Activated CD8-positive, alpha-beta memory T cell treated with anti-CD3 and anti-CD28 coated beads, Interleukin-2, amount 10 ng/mL, durations not matched to agents 7 days and 5 days (primary cell): ENCODE measurements around the gene LGALS3BP. TPM values are rescaled to one million over a fixed set of nuclear protein-coding genes. Genes with fewer than 3 reads are reported as not detected.
A peak's percentile ranks its signal among the peaks of the same experiment; 100 is the strongest.

Experiments
- ATAC-seq: fragments of 150-1000 bp; cut with Tn5 transposase; one replicate; pipeline ENCODE4 v1.10.0; 2021; ENCODE audit warnings: moderate library complexity
- CTCF ChIA-PET: fragments of 350-600 bp; sonication (Branson Sonifier 250); formaldehyde crosslinking; loops from one replicate; lab custom pipeline; 2021; ENCODE audit warnings: antibody characterized with exemption; lab: Charles Lee
- DNase-seq: peaks from one replicate; pipeline ENCODE4 v3.0.0-alpha.2; 2020
- H3K27ac Mint-ChIP-seq: one replicate; pipeline ENCODE4 v1.8.0; 2021; ENCODE audit warnings: mild to moderate bottlenecking, mixed read lengths
- H3K27me3 Mint-ChIP-seq: one replicate; pipeline ENCODE4 v1.8.0; 2021; ENCODE audit warnings: mixed read lengths
- H3K36me3 Mint-ChIP-seq: one replicate; pipeline ENCODE4 v1.8.0; 2021; ENCODE audit warnings: mild to moderate bottlenecking, mixed read lengths
- H3K4me1 Mint-ChIP-seq: one replicate; pipeline ENCODE4 v1.8.0; 2021; ENCODE audit warnings: mixed read lengths
- H3K4me3 Mint-ChIP-seq: one replicate; pipeline ENCODE4 v1.8.0; 2021; ENCODE audit warnings: mild to moderate bottlenecking, moderate library complexity, mixed read lengths
- H3K9me3 Mint-ChIP-seq: one replicate; pipeline ENCODE4 v1.8.0; 2022; ENCODE audit warnings: low read depth, mixed read lengths
- total RNA-seq, 2 experiments: library from RNA; stranded (reverse); gene quantifications; one replicate each; pipeline ENCODE4 v1.2.3, GENCODE V29; 2021

Gene LGALS3BP
- total RNA-seq, 2 experiments from 2014 or later = 75.7 to 162 TPM

DNA sequence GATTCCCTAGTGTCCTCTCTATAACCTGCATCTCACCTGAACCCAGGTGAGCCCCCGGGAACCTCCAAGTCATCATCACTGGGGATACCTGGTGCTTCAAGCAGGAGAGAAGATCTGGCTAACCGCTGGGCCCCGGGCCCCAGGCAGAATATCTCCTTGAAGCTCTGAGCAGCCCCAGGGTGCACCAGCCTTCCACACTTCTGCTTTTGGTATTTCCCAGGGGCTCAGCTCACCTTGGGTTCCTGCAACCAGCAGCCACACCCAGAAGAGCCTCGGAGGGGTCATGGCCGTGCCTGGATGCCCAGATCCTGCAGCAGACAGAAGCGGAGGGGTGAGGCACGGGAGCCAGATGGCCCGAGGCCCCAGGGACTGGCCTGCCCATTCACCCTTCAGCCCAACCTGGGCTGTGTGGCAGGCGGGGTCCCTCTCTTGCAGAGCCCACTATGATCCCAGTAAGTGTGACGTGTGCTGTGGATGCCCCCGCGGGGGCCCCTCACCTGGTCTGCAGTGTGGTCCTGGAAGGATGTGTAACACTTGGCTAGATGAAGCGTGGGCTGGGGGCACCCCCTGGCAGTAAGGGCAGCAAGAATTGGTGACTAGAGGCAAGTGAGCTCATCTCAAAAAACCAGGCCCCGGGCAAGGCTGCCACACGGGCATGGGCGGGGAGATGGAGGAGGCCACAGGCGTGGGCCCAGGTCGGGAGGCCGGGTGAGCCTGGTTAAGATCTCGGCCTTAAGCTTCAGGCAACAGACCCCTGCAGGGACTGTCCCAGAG lies 2.6 kb downstream of the LGALS3BP start:
- Mint-ChIP-seq H3K36me3 (no peaks in the 10 kb centered on the region), H3K4me3 (no peak overlapping the region), H3K27me3 (no peaks in the 10 kb centered on the region), H3K27ac (no peak overlapping the region), H3K9me3 (no peaks in the 10 kb centered on the region), H3K4me1 (peaks cover 17% of the 10 kb centered on the region)
- CTCF ChIA-PET = interaction anchor here (2.0 kb wide), 1 partner anchor 112 kb away, joined by 5 read pairs; no protein-coding TSS in a partner anchor
- DNase-seq = no peak
- no peak for ATAC-seq

DNA sequence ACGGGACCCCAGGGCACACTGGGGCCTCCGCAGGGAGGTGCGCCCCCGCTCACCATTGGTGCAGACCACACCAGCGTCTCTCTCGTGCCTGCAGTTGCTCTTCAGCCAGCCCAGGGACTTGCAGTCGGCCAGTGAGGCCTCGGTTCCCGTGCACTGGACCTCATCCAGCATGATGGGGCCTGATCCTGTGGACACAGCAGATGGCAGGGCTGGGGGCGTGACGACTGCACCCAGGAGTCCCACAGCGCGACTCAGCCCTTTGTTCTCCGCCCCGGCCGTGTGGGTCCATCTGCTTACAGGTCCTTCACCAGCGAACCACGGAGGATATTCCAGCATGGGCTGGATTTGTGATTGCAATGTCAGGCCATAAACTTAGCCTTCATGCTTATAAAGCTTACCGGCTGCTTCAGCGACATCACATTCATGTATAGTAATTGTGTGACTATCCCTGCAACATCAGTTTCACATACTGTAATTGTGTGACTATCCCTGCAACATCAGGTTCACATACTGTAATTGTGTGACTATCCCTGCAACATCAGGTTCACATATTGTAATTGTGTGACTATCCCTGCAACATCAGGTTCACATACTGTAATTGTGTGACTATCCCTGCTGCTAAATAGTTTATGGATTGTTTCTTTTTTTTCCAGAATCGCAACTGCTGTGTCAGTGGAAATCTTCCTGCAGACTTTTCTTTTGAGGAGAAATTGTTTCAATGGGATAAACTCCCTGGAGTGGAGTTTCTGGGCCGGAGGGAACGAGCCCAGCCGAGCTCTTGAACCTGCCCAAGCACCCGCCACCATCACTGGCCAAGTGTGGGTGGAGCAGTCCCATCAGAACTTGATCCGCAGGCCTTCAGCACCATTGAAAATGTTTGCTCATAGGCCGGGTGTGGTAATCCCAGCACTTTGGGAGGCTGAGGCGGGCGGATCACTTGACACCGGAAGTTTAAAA lies 4.8 kb downstream of the LGALS3BP start:
- Mint-ChIP-seq H3K27me3 (no peaks in the 10 kb centered on the region), H3K4me3 (no peak overlapping the region), H3K9me3 (no peaks in the 10 kb centered on the region), H3K27ac (no peak overlapping the region), H3K36me3 (peaks cover 4% of the 10 kb centered on the region), H3K4me1 (peaks cover 16% of the 10 kb centered on the region)
- ATAC-seq = no peak
- DNase-seq = peak; percentile 36
- CTCF ChIA-PET = interaction anchor here (5.7 kb wide), 1 partner anchor 109 kb away, joined by 70 read pairs; no protein-coding TSS in a partner anchor

DNA sequence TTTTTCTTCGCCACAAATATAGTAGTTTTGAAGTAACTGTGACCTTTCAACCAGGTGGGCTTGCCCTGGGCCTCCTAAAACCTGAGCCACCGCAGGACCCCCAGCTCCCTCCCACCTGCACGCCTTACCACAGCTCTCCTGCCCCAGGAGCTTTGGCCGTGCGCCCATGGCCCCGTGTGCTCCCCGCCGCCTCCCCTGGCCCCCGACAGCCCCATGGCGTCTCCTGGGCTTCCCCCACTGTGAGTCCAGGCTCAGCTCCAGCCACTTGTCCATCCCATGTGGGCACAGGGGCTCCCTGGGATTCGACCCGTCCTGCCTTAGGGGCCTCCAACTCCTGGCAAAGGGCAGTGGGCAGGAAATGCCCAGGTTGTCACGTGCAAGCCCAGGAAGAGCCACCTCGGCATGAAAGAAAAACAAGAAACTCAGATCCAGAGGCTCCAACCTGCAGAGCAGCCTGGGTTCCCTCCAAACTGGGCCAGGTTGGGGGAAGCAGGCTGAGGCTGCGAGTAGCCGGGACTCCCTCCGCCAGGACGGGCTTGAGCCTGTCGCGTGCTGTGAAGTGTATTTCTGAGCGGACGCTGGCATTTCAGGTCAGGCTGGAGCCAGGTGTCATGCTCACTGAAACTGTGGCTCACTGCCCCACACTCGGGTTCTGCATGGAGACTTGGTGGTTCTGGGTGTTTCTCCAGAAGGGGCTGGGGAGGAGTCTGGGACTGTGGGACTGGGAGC lies 5.8 kb downstream of the LGALS3BP start:
- DNase-seq (peak; percentile 31), ATAC-seq (no peak)
- CTCF ChIA-PET = interaction anchor here (5.7 kb wide), 1 partner anchor 108 kb away, joined by 70 read pairs; no protein-coding TSS in a partner anchor
- Mint-ChIP-seq H3K4me3 (no peak overlapping the region), H3K27me3 (no peaks in the 10 kb centered on the region), H3K4me1 (peaks cover 13% of the 10 kb centered on the region), H3K36me3 (peaks cover 4% of the 10 kb centered on the region), H3K9me3 (no peaks in the 10 kb centered on the region), H3K27ac (no peak overlapping the region)

DNA sequence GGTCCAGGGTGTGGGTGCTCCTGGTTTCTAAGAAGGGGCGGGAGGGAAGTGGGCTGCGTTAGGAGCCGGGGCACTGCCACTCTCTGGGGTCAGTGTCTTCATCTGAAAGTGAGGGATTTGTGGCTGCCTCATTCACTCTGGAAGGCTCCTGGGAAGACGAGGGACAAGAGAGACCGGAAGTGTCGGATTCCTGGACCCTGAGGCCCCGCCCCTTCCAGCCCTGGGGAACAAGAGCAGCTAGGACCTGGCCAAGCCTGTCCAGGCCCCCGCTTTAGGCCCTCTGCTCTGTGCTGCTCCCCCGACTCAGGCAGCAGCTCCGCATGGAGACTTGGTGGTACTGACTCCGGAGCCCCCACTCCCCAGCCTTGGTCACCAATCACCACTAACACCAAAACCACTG lies 6.5 kb downstream of the LGALS3BP start:
- CTCF ChIA-PET = interaction anchor here (5.7 kb wide), 1 partner anchor 107 kb away, joined by 70 read pairs; no protein-coding TSS in a partner anchor
- H3K27ac Mint-ChIP-seq = no peak overlapping the region
- peaks cover 4% of the 10 kb centered on the region for H3K36me3 Mint-ChIP-seq
- peaks cover 11% of the 10 kb centered on the region for H3K4me1 Mint-ChIP-seq
- ATAC-seq (no peak), DNase-seq (no peak)
- H3K27me3 Mint-ChIP-seq = no peaks in the 10 kb centered on the region
- H3K4me3 Mint-ChIP-seq = no peak overlapping the region
- H3K9me3 Mint-ChIP-seq = no peaks in the 10 kb centered on the region

DNA sequence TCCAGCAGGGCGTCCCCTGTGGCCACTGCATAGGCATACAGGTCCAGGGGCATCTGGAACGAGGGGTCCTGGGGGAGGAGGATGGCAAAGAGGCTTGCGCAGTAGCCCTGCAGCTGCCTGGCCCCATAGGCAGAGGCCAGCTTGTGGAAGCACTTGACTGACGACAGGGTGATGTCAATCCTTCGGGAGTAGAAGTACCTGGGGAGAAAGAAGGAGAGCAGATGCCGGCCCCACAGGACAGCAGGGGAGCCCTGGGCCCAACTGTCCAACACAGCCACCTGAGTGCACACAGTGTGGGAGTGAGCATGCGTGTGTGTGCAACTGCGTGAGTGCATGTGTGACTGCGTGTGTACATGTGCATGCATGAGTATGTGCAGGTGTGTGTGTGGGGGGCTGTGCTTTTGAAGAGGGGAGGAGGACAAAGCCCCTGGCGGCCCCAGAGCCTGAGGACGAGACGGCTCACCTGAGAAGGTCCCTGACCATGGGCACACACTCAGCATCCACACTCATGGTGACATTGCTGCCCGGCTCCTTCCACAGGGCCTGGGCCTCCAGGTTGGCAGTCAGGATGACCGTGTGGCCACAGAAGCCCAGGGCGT lies 7.1 kb downstream of the LGALS3BP start:
- Mint-ChIP-seq H3K9me3 (no peaks in the 10 kb centered on the region), H3K27ac (no peak overlapping the region), H3K4me3 (no peak overlapping the region), H3K27me3 (no peaks in the 10 kb centered on the region), H3K4me1 (peaks cover 8% of the 10 kb centered on the region), H3K36me3 (peaks cover 4% of the 10 kb centered on the region)
- no peak for ATAC-seq
- CTCF ChIA-PET = interaction anchor here (0.8 to 5.7 kb wide), 10 partner anchors 8 to 129 kb away, joined by 3 to 70 read pairs (median 6); partner anchors contain the start of gene LGALS3BP
- DNase-seq = peak; percentile 30

DNA sequence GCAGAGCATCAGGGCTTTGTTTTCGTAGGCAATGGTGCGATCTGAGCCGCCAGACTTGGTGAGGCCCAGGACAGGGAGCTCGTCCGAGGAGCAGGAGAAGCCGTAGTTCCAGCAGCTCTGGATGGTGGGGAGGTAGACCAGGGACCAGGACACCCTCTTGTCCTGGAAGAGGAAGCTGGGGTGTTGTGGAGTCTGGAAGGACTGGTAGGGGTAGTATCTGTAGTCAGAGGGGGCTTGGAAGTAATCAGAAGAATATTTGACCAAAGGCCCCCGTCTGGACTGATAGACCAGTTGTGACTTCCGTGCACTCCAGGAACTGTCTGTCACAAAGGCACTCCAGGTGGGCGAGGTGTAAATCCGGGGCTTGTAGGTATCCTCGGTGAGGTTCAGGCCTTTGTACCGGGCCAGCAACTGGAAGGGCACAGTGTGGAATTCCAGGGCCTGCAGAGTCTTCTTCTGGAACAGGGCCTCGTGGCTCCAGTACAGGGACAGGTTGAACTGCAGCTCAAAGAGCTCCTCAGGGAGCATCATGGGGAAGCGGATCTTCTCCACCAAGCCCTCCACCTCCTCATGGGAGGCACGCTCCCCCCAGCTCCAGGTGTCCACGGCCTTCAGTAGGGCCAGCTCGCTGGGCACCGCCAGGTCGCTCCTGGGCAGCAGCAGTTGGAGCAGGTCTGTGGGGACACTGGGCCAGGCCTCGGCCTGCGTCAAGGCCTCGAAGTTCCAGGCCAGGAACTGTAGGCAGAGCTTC lies 7.8 kb downstream of the LGALS3BP start:
- DNase-seq = no peak
- Mint-ChIP-seq H3K36me3 (peaks cover 4% of the 10 kb centered on the region), H3K4me1 (peaks cover 2% of the 10 kb centered on the region), H3K9me3 (no peaks in the 10 kb centered on the region), H3K27me3 (no peaks in the 10 kb centered on the region), H3K27ac (no peak overlapping the region), H3K4me3 (no peak overlapping the region)
- no peak for ATAC-seq
- CTCF ChIA-PET = interaction anchor here (0.7 to 5.7 kb wide), 28 partner anchors 9 to 152 kb away, joined by 3 to 70 read pairs (median 4); partner anchors contain the start of genes LGALS3BP and TIMP2

DNA sequence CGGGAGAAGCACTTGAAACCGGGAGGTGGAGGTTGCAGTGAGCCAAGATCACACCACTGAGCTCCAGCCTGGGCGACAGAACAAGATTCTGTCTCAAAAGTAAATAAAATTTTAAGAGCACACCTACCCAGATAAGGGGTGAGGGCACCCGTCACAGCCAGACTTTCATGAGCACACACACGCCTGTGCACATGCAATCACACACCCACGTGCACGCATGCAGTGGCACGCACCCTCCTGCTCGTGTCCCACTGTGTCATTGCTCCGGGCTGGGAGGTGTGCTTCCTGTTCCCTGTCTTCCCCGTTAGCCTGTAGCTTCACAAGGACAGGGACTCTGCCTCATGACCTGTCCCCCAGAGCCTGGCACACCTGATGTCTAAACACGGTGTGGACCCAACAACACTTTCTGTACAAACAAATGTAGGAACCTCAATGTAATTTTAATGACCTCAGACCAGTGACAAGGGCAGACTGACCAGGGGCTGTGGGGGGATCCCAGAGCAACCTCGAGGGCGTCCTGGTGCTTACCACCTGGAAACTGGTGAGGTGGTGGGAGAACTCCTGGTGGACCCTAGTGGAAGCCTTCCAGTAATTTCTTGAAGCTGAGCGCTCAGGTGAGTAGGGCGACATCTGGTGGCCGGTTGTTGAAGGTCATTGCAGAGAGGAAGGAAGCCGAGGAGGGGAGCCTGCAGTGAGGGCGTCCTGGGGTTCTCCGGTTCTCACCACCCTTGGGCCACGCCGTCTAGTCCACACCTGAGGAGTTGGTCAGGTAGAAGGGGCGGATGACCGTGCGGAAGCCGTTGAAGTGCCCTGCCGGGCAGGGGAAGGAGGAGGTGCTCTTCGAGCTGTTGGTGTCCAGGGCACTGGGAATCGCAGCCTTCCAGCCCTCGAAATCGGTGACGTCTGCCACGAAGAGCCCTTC lies 8.6 kb downstream of the LGALS3BP start:
- Mint-ChIP-seq H3K9me3 (no peaks in the 10 kb centered on the region), H3K27ac (peak overlapping the region; percentile 64), H3K36me3 (peaks cover 4% of the 10 kb centered on the region), H3K4me3 (no peak overlapping the region), H3K27me3 (no peaks in the 10 kb centered on the region), H3K4me1 (peaks cover 2% of the 10 kb centered on the region)
- ATAC-seq (peak; percentile 63), DNase-seq (peak; percentile 83)
- CTCF ChIA-PET = interaction anchor here (0.6 to 5.7 kb wide), 27 partner anchors 8 to 153 kb away, joined by 3 to 70 read pairs (median 4); partner anchors contain the start of genes LGALS3BP and TIMP2

DNA sequence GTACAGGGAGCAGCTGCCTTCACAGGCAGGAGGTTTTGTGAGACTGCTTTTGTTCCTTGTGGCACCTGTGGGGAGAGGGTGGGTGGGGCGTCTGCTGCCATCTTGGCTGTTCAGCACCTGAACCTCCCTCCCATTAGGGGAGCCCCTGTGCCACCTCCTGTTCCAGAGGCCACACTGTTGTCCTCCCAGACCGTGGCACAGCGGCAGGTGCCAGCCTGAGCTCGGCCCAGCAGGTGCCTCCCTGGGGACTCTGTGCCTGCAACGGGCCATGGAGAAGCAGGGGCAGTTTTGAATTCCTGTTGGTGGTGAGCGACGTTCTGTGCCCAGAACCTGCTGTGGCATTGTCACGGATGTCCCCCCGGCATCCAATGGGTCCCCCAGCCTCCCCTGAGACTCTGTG lies 9.9 kb downstream of the LGALS3BP start:
- H3K4me1 Mint-ChIP-seq = peaks cover 2% of the 10 kb centered on the region
- H3K27ac Mint-ChIP-seq = no peak overlapping the region
- CTCF ChIA-PET = interaction anchor here (3.5 to 5.7 kb wide), 2 partner anchors 11 to 104 kb away, joined by 31 to 70 read pairs; partner anchors contain the start of gene LGALS3BP
- H3K27me3 Mint-ChIP-seq = no peaks in the 10 kb centered on the region
- H3K36me3 Mint-ChIP-seq = peaks cover 4% of the 10 kb centered on the region
- DNase-seq (no peak), ATAC-seq (no peak)
- no peak overlapping the region for H3K4me3 Mint-ChIP-seq
- H3K9me3 Mint-ChIP-seq = no peaks in the 10 kb centered on the region

DNA sequence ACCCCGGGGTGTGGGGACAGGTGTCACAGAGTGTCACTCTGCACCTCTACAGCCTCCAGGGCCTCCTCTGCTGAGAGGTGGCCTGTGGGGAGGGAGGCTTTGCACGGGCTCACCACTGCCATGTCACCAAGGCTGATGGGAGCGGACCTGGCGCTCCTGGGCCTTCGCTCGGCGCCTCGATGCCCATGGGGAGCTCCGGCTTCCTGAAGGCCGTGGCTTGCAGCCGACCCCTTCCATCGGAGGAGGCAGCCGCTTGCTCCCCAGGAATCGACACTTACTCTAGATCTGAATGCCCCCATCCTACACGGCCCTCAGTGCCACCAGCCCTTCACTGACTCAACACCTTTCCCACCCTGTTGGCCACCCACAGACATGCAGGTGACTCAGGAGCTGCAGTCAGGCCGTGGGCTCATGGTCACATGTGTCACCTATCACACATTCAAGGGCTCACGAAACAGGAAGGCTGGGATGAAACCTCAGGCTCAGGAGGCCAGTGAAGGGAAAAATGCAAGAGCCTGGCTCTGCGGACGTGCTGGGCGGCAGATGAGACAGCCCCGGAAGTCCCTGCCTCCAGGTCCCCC lies 11.9 kb downstream of the LGALS3BP start:
- Mint-ChIP-seq H3K36me3 (peaks cover 4% of the 10 kb centered on the region), H3K4me1 (peaks cover 2% of the 10 kb centered on the region), H3K9me3 (no peaks in the 10 kb centered on the region), H3K4me3 (no peak overlapping the region), H3K27ac (no peak overlapping the region), H3K27me3 (no peaks in the 10 kb centered on the region)
- DNase-seq (no peak), ATAC-seq (no peak)
- CTCF ChIA-PET = interaction anchor here (1.1 kb wide), 1 partner anchor 102 kb away, joined by 3 read pairs; no protein-coding TSS in a partner anchor

DNA sequence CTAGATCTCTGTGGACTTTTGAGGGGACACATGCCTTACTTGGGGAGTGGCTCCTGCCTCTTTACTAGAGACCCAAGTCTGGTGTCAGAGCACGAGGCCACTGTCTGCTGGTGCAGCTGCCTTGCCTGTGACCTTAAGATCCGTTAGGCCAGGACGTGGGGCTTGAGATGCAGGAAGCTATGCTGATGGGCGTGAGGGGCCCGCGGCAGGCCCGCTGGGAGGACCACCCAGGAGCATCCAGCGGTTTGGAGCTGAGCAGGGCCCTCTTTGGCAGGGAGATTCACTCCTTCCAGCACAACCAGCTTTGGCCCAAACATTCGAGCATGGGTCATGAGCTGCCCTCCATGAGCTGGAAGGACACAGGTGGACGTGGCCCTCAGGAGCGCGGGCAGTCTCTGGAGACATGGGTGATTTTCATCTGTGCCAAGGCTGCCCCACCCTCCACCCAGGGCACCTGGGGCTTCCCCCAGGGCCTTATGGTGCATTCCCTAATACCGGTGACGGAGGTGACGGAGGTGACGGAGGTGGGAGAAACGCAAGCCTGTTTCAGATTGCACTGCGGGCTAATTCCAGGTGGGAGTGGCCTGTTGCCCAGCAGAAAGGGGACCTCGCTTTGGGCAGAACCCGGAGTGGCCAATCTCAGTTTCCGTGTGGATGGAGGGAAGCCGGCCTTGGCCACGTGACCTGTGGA lies 12.7 kb downstream of the LGALS3BP start:
- Mint-ChIP-seq H3K9me3 (no peaks in the 10 kb centered on the region), H3K4me3 (no peak overlapping the region), H3K27ac (no peak overlapping the region), H3K36me3 (peaks cover 4% of the 10 kb centered on the region), H3K27me3 (no peaks in the 10 kb centered on the region), H3K4me1 (peaks cover 2% of the 10 kb centered on the region)
- CTCF ChIA-PET = interaction anchor here (1.1 kb wide), 1 partner anchor 101 kb away, joined by 3 read pairs; no protein-coding TSS in a partner anchor
- ATAC-seq (no peak), DNase-seq (no peak)
